ENCODE measurements around the gene PDP2. TPM values are rescaled to one million over a fixed set of nuclear protein-coding genes. Genes with fewer than 3 reads are reported as not detected.
A peak's percentile ranks its signal among the peaks of the same experiment; 100 is the strongest.

Gene PDP2
- total RNA-seq, 1 experiment from 2014 or later, result 28.4 TPM

DNA sequence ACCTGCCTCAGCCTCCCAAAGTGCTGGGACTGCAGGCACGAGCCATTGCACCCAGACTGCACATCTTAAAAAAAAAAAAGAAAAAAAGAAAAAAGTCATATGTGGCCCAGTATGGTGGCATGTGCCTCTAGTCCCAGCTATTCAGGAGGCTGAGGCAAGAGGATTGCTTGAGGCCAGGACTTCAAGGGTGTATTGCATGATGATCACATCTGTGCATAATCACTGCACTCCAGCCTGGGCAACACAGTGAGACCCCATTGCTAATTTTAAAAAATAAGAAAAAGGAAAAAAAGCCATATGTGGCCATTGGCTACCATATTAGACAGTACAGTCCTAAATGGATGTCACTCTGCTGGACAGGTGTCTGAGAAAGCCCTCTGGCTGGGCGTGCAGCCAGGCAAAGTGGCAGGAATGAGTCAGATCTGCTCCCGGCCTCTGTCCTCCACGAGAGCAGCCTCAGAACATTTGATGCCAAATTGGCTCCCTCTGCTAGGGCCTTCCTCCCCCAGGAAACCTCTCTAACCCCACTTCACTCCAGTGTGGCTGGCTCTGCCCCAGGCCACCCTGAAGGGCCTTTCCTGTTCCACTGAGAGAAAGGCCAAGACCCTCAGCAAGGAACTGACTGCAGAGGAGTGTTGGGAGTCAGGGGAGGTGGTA lies 21.4 kb upstream of the PDP2 start:
- no peak overlapping the region for H3K27ac Mint-ChIP-seq
- no peaks in the 10 kb centered on the region for H3K9me3 Mint-ChIP-seq
- ChIA-PET CTCF (interaction anchor here (0.7 to 5.7 kb wide), 5 partner anchors 9 to 268 kb away, joined by 4 to 41 read pairs (median 5); partner anchors contain the start of gene NAE1), POLR2A (no interaction called here)
- no peaks in the 10 kb centered on the region for H3K36me3 Mint-ChIP-seq
- H3K4me3 Mint-ChIP-seq, result no peak overlapping the region
- no peaks in the 10 kb centered on the region for H3K4me1 Mint-ChIP-seq
- H3K27me3 Mint-ChIP-seq (ENCODE audit: low read depth), result no peaks in the 10 kb centered on the region; the same call in 1 of the 2 replicates
- DNase-seq (ENCODE audit: low spot score) (no peak), ATAC-seq (no peak)
- TF ChIP-seq ZNF671 (CRISPR knock-in tag; IDR thresholded peaks at IDR 0.05) (no peak), ZNF121 (CRISPR knock-in tag; IDR thresholded peaks at IDR 0.05) (peak; percentile 76; the same call in 1 of the 2 replicates), GRHL2 (CRISPR knock-in tag; IDR thresholded peaks at IDR 0.05; ENCODE audit: insufficient replicate concordance, severe bottlenecking) (no peak)

DNA sequence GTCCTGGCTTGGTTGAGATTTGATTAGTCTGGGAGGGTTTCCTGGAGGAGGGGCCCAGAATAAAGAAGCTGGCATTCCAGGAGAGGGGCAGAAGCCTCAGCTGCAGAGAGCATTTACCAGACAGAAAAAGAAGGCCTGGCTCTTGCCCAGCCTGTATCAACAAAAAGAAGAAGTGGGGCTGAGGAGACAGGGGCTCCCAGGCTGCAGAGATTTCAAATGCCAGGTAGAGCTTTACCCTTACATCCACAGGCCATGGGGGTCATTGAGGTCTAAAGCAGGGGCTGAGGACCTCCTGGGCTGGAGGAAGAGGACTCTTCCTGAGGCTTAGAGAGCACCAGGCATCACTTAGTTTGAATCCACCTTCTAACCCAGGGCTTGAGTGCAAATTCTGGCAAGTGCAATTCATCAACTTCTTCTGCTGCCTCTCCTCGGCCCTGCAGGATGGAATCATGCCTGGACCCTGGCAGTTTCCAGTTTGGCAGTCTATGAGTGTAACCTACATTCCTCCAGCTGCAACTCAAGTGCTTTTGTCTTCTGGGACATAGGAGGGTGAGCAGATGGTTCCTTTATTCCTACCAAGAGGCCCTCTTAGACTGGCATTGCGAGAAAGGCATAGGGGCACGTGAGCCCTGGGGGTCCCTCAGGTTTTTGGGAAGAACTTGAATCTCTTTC lies 20.8 kb upstream of the PDP2 start:
- no peaks in the 10 kb centered on the region for H3K4me1 Mint-ChIP-seq
- CTCF ChIA-PET, result interaction anchor here (1.0 to 2.7 kb wide), 4 partner anchors 8 to 209 kb away, joined by 5 to 15 read pairs (median 7); partner anchors contain the start of gene NAE1
- TF ChIP-seq, protein P1, sequence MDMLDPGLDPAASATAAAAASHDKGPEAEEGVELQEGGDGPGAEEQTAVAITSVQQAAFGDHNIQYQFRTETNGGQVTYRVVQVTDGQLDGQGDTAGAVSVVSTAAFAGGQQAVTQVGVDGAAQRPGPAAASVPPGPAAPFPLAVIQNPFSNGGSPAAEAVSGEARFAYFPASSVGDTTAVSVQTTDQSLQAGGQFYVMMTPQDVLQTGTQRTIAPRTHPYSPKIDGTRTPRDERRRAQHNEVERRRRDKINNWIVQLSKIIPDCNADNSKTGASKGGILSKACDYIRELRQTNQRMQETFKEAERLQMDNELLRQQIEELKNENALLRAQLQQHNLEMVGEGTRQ (CRISPR knock-in tag; IDR thresholded peaks at IDR 0.05), result no peak
- TF ChIP-seq OVOL2 (CRISPR knock-in tag; IDR thresholded peaks at IDR 0.05; ENCODE audit: borderline replicate concordance), result no peak
- TF ChIP-seq ZNF396 (CRISPR knock-in tag; IDR thresholded peaks at IDR 0.05; ENCODE audit: borderline replicate concordance), result no peak
- no peak for TF ChIP-seq CREM (CRISPR knock-in tag; IDR thresholded peaks at IDR 0.05)
- TF ChIP-seq FOXK1 (CRISPR knock-in tag; IDR thresholded peaks at IDR 0.05), result no peak
- no peak for TF ChIP-seq NFYB (CRISPR knock-in tag; conservative IDR thresholded peaks at IDR 0.05; ENCODE audit: low read depth)
- TF ChIP-seq, protein P2, sequence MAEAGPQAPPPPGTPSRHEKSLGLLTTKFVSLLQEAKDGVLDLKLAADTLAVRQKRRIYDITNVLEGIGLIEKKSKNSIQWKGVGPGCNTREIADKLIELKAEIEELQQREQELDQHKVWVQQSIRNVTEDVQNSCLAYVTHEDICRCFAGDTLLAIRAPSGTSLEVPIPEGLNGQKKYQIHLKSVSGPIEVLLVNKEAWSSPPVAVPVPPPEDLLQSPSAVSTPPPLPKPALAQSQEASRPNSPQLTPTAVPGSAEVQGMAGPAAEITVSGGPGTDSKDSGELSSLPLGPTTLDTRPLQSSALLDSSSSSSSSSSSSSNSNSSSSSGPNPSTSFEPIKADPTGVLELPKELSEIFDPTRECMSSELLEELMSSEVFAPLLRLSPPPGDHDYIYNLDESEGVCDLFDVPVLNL (CRISPR knock-in tag; IDR thresholded peaks at IDR 0.05; ENCODE audit: borderline replicate concordance, low read depth), result no peak
- TF ChIP-seq NFE2L1 (CRISPR knock-in tag; IDR thresholded peaks at IDR 0.05), result no peak
- no peak for TF ChIP-seq ETV6 (CRISPR knock-in tag; IDR thresholded peaks at IDR 0.05)
- TF ChIP-seq, protein P3, sequence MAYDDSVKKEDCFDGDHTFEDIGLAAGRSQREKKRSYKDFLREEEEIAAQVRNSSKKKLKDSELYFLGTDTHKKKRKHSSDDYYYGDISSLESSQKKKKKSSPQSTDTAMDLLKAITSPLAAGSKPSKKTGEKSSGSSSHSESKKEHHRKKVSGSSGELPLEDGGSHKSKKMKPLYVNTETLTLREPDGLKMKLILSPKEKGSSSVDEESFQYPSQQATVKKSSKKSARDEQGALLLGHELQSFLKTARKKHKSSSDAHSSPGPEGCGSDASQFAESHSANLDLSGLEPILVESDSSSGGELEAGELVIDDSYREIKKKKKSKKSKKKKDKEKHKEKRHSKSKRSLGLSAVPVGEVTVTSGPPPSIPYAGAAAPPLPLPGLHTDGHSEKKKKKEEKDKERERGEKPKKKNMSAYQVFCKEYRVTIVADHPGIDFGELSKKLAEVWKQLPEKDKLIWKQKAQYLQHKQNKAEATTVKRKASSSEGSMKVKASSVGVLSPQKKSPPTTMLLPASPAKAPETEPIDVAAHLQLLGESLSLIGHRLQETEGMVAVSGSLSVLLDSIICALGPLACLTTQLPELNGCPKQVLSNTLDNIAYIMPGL (CRISPR knock-in tag; IDR thresholded peaks at IDR 0.05), result no peak
- no peak for TF ChIP-seq IRF2 (CRISPR knock-in tag; IDR thresholded peaks at IDR 0.05; ENCODE audit: borderline replicate concordance, low read depth)
- TF ChIP-seq ZNF416 (CRISPR knock-in tag; IDR thresholded peaks at IDR 0.05), result no peak
- TF ChIP-seq, protein P4, sequence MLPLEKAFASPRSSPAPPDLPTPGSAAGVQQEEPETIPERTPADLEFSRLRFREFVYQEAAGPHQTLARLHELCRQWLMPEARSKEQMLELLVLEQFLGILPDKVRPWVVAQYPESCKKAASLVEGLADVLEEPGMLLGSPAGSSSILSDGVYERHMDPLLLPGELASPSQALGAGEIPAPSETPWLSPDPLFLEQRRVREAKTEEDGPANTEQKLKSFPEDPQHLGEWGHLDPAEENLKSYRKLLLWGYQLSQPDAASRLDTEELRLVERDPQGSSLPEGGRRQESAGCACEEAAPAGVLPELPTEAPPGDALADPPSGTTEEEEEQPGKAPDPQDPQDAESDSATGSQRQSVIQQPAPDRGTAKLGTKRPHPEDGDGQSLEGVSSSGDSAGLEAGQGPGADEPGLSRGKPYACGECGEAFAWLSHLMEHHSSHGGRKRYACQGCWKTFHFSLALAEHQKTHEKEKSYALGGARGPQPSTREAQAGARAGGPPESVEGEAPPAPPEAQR (CRISPR knock-in tag; IDR thresholded peaks at IDR 0.05), result no peak
- H3K9me3 Mint-ChIP-seq, result no peaks in the 10 kb centered on the region
- ATAC-seq (no peak), DNase-seq (ENCODE audit: low spot score) (no peak)
- no peak overlapping the region for H3K4me3 Mint-ChIP-seq
- no peaks in the 10 kb centered on the region for H3K36me3 Mint-ChIP-seq
- H3K27me3 Mint-ChIP-seq (ENCODE audit: low read depth), result no peaks in the 10 kb centered on the region; the same call in 1 of the 2 replicates
- POLR2A ChIA-PET, result interaction anchor here (0.7 kb wide), 1 partner anchor 198 kb away, joined by 8 read pairs; no protein-coding TSS in a partner anchor
- H3K27ac Mint-ChIP-seq, result no peak overlapping the region

Measured in WTC11 (cell line).